Endothelial cell of umbilical vein (primary cell): Measurements from ENCODE around the gene TBC1D7. TPM values are rescaled to one million over a fixed set of nuclear protein-coding genes. Genes with fewer than 3 reads are reported as not detected.

Source experiments
- BruUV-seq: library from RNA; stranded (reverse); fragments of 400-500 nt; replicated peaks from 2 replicates; lab custom pipeline; 2021; lab: Mats Ljungman, UMichigan
- CTCF ChIA-PET: fragments of 300-600, 350-600 bp; sonication (Branson Sonifier 250); formaldehyde crosslinking; loops from one replicate; lab custom pipeline; 2021; ENCODE audit warnings: antibody characterized with exemption, inconsistent platforms; lab: Charles Lee
- POLR2A ChIA-PET: fragments of 300-600, 350-600 bp; sonication (Branson Sonifier 250); formaldehyde crosslinking; loops from one replicate; lab custom pipeline; 2021; ENCODE audit warnings: antibody characterized with exemption, inconsistent platforms; lab: Charles Lee
- DNase-seq: peaks from one replicate; pipeline ENCODE4 v3.0.0-alpha.2; 2011; ENCODE audit warnings: low read depth, low spot score
- FAIRE-seq: peaks from 2 replicates; lab custom pipeline; 2011; peaks lifted over from hg19 to GRCh38; lab: Jason Lieb, UNC
- H2AFZ ChIP-seq: 2 replicates; pipeline ENCODE4 v1.6.0; 2012; ENCODE audit warnings: low read depth, low read length, control low read depth, inconsistent platforms
- H3K27ac ChIP-seq: 2 replicates; pipeline ENCODE4 v1.5.1; 2011; ENCODE audit warnings: low read depth, mild to moderate bottlenecking, control low read depth, low read length, moderate library complexity; ENCODE audit not compliant: insufficient read depth
- H3K27me3 ChIP-seq, 2 experiments: 2 replicates each; pipeline versions ENCODE4 v1.6.0 to v1.6.1; 2011; ENCODE audit warnings: low read length in 2 of 2, mixed read lengths in 1 of 2; ENCODE audit not compliant: control insufficient read depth in 2 of 2, insufficient read depth in 2 of 2
- H3K36me3 ChIP-seq, 2 experiments: 2 replicates in 1 of 2; 3 replicates in 1 of 2; pipeline ENCODE4 v1.5.1; 2011; ENCODE audit warnings: low read length in 2 of 2, mild to moderate bottlenecking in 1 of 2, moderate library complexity in 1 of 2; ENCODE audit not compliant: control insufficient read depth in 2 of 2, insufficient read depth in 2 of 2; ENCODE audit errors: extremely low read depth in 1 of 2
- H3K4me1 ChIP-seq: 3 replicates; pipeline ENCODE4 v1.5.1; 2011; ENCODE audit warnings: mild to moderate bottlenecking, low read length; ENCODE audit not compliant: control insufficient read depth, insufficient read depth; ENCODE audit errors: extremely low read depth
- H3K4me2 ChIP-seq: 2 replicates; pipeline ENCODE4 v1.6.1; 2011; ENCODE audit warnings: low read length, control low read depth, mixed read lengths; ENCODE audit not compliant: insufficient read depth
- H3K4me3 ChIP-seq, 3 experiments: fragments of 200-600 bp in 1 of 3; sonication (generic), shearing (Covaris generic) in 1 of 3; replicated peaks in 1 of 3; 2 replicates each; pipeline ENCODE4 v1.5.1; 2011 to 2016; ENCODE audit warnings: control low read depth in 3 of 3, low read length in 3 of 3, mild to moderate bottlenecking in 2 of 3, inconsistent platforms in 1 of 3, low read depth in 1 of 3, moderate library complexity in 1 of 3; ENCODE audit not compliant: insufficient read depth in 1 of 3
- H3K79me2 ChIP-seq: 2 replicates; pipeline ENCODE4 v1.6.0; 2012; ENCODE audit warnings: low read length, inconsistent platforms; ENCODE audit not compliant: control insufficient read depth, insufficient read depth
- H3K9ac ChIP-seq: replicated peaks from 2 replicates; pipeline ENCODE3; 2011; ENCODE audit warnings: low read length, control low read depth; ENCODE audit not compliant: insufficient read depth; ENCODE audit errors: extremely low read depth
- H3K9me1 ChIP-seq: replicated peaks from 3 replicates; pipeline ENCODE4 v1.6.0; 2011; ENCODE audit warnings: mild to moderate bottlenecking, low read length; ENCODE audit not compliant: control insufficient read depth, insufficient read depth; ENCODE audit errors: extremely low read depth
- H3K9me3 ChIP-seq: replicated peaks from 2 replicates; pipeline ENCODE4 v1.5.1; 2012; ENCODE audit warnings: low read length, inconsistent platforms; ENCODE audit not compliant: control insufficient read depth, insufficient read depth
- H4K20me1 ChIP-seq: replicated peaks from 2 replicates; pipeline ENCODE3; 2011; ENCODE audit warnings: mild to moderate bottlenecking, low read length; ENCODE audit not compliant: control insufficient read depth, insufficient read depth; ENCODE audit errors: extremely low read depth
- EZH2 ChIP-seq: IDR thresholded peaks from 2 replicates; pipeline ENCODE4 v1.6.1; 2012; ENCODE audit warnings: borderline replicate concordance, low read depth, mild to moderate bottlenecking, moderate library complexity, low read length, inconsistent platforms; ENCODE audit not compliant: severe bottlenecking
- FOS ChIP-seq: IDR thresholded peaks from 2 replicates; pipeline ENCODE4 v1.6.1; 2011; ENCODE audit warnings: mild to moderate bottlenecking, low read length, moderate library complexity, borderline replicate concordance; ENCODE audit not compliant: insufficient read depth
- GATA2 ChIP-seq: IDR thresholded peaks from 2 replicates; pipeline ENCODE4 v1.7.0; 2011; ENCODE audit warnings: low read depth, mild to moderate bottlenecking, moderate library complexity, mixed read lengths, low read length; ENCODE audit not compliant: insufficient read length, insufficient read depth
- JUN ChIP-seq: IDR thresholded peaks from 2 replicates; pipeline ENCODE4 v1.6.1; 2011; ENCODE audit warnings: borderline replicate concordance, low read depth; ENCODE audit not compliant: insufficient read length, insufficient read depth
- POLR2A ChIP-seq: IDR thresholded peaks from 2 replicates; pipeline ENCODE4 v1.6.1; 2012; ENCODE audit warnings: low read depth, mild to moderate bottlenecking, control low read depth, low read length
- POLR2AphosphoS5 ChIP-seq: IDR thresholded peaks from 2 replicates; pipeline ENCODE4 v1.6.1; 2012; ENCODE audit warnings: low read depth, mild to moderate bottlenecking, control low read depth, low read length, moderate library complexity; ENCODE audit not compliant: insufficient read depth
- dilution Hi-C: fragments of 300-500 bp; cut with MboI; formaldehyde crosslinking; loops from one replicate; pipeline ENCODE4 v1.15.0; 2019; ENCODE audit warnings: low sequenced_read_pairs; ENCODE audit not compliant: extremely low pct_ligation_motif_present
- intact Hi-C: fragments of 100-400 bp; cut with micrococcal nuclease; formaldehyde crosslinking; loops from one replicate; pipeline ENCODE4 v1.10.0; 2022
- polyA plus RNA-seq, 4 experiments: library from polyadenylated mRNA; depleted of rRNA in 3 of 4; stranded (reverse) in 3 of 4; unstranded in 1 of 4; fragments of >200 nt; gene quantifications; 2 replicates each; pipeline versions ENCODE4 v1.2.1 to v1.2.3, GENCODE V29; 2011 to 2012; ENCODE audit warnings: missing spikeins in 1 of 4
- total RNA-seq: library from RNA; stranded (reverse); gene quantifications from 2 replicates; pipeline ENCODE4 v1.2.3, GENCODE V29; 2021
- TF ChIP-seq, protein P1 (sequence below), 2 donors: IDR thresholded peaks; 1 replicate in 1 of 2; 2 replicates in 1 of 2; pipeline ENCODE4 v1.5.1; 2011; ENCODE audit warnings: low read length in 2 of 2, mild to moderate bottlenecking in 2 of 2, moderate library complexity in 2 of 2, control low read depth in 1 of 2, inconsistent platforms in 1 of 2, low read depth in 1 of 2; ENCODE audit not compliant: insufficient read depth in 1 of 2; ENCODE audit errors: extremely low read depth in 1 of 2

The TBC1D7 gene
- total and polyA plus RNA-seq, 2 donors (not counting 3 experiments of a cell fraction or from before 2014, with no cell fraction given): 26.6 to 28.1 TPM

DNA sequence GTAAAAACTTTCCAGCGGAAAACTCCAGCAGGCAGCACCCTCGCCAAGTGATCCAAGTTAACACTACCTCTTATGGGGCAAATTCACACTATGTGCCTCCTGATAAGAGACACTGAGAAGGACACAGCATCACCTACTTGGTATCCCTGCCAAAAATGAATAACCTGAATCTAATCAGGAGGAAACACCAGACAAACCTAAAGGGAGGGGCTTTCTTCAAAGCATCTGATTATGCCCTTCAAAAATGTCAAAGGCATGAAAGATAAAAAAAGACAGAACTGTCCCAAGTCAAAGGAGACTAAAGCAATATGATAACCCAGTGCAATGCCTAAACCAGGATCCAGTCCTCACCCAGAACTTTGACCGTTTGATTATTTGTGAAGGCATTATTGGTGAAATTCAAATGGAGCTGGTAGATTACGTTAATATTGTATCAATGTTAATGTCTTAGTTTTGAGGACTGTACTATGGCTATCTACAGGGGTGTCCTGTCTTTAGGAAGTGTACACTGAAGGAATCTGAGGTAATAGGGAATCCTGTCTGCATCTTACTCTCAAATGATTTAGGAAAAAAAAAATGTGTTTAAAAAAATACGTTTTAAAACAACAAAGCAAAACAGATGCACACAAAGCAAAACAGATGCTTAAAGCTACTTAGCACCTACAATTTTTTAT is 8.3 kb downstream of the TBC1D7 start:
- ChIA-PET POLR2A (no interaction called here), CTCF (no interaction called here)
- intact Hi-C loops (no loop called here), dilution Hi-C loops (no loop called here)
- Histone ChIP-seq H3K27ac (no peak overlapping the region), H3K4me3 (no peak overlapping the region), H3K9me1 (no peaks in the 10 kb centered on the region), H3K4me1 (no peaks in the 10 kb centered on the region), H3K4me2 (no peak overlapping the region), H4K20me1 (no peaks in the 10 kb centered on the region), H3K9me3 (no peaks in the 10 kb centered on the region), H3K27me3 (no peaks in the 10 kb centered on the region), H2AFZ (no peak overlapping the region), H3K36me3 (peaks cover 12 to 20% of the 10 kb centered on the region in 2 experiments), H3K79me2 (no peaks in the 10 kb centered on the region), H3K9ac (no peak overlapping the region)
- no peak for DNase-seq
- no peak for FAIRE-seq
- BruUV-seq: no TSS peak
- TF ChIP-seq, protein P1, sequence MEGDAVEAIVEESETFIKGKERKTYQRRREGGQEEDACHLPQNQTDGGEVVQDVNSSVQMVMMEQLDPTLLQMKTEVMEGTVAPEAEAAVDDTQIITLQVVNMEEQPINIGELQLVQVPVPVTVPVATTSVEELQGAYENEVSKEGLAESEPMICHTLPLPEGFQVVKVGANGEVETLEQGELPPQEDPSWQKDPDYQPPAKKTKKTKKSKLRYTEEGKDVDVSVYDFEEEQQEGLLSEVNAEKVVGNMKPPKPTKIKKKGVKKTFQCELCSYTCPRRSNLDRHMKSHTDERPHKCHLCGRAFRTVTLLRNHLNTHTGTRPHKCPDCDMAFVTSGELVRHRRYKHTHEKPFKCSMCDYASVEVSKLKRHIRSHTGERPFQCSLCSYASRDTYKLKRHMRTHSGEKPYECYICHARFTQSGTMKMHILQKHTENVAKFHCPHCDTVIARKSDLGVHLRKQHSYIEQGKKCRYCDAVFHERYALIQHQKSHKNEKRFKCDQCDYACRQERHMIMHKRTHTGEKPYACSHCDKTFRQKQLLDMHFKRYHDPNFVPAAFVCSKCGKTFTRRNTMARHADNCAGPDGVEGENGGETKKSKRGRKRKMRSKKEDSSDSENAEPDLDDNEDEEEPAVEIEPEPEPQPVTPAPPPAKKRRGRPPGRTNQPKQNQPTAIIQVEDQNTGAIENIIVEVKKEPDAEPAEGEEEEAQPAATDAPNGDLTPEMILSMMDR (IDR thresholded peaks at IDR 0.05; ENCODE audit: extremely low read depth in 1 of 2, insufficient read depth in 1 of 2, low read depth in 1 of 2, low read length in 2 of 2): no peak
- TF ChIP-seq JUN: no peak

DNA sequence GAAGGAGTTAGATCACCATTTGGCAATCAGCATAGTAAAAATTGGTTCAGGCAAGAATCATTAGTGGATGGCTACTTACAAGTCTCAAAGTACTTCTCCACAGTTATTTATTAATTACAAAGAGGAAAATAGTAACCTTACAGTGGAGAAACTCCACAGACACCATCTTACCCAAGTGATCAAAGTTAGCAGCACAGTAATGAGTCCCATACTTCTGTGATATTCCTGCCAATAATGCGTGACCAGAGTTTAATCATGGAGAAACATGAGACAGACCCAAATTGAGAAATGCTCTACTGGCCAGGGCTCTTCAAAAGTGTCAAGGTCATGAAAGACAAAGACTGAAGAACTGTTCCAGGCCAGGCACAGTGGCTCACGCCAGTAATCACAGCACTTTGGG is 9.5 kb downstream of the TBC1D7 start:
- POLR2A ChIA-PET: no interaction called here

More for the DNA sequence above, 9.5 kb downstream of the TBC1D7 start:
- Histone ChIP-seq H3K27me3 (no peaks in the 10 kb centered on the region), H4K20me1 (no peaks in the 10 kb centered on the region), H3K9me1 (no peaks in the 10 kb centered on the region), H3K4me1 (no peaks in the 10 kb centered on the region), H3K4me2 (no peak overlapping the region), H3K79me2 (no peaks in the 10 kb centered on the region), H3K9me3 (no peaks in the 10 kb centered on the region), H2AFZ (no peak overlapping the region), H3K4me3 (no peak overlapping the region), H3K36me3 (peaks cover 12 to 20% of the 10 kb centered on the region in 2 experiments), H3K27ac (no peak overlapping the region), H3K9ac (no peak overlapping the region)
- dilution Hi-C loops: no loop called here
- CTCF ChIA-PET: interaction anchor here (0.7 to 1.4 kb wide), 2 partner anchors 124 to 256 kb away, joined by 3 to 4 read pairs; no protein-coding TSS in a partner anchor
- no TSS peak for BruUV-seq
- intact Hi-C loops: no loop called here
- FAIRE-seq (no peak), DNase-seq (no peak)
- TF ChIP-seq GATA2 (no peak), POLR2A (no peak), JUN (no peak), EZH2 (no peak), FOS (no peak), POLR2AphosphoS5 (no peak)
- TF ChIP-seq, protein P1 (IDR thresholded peaks at IDR 0.05; ENCODE audit: extremely low read depth in 1 of 2, insufficient read depth in 1 of 2, low read depth in 1 of 2, low read length in 2 of 2): no peak
